UCSD-AML1 (cell line): ENCODE data around the gene ZBTB4.

Source experiments
- DNase-seq: peaks from one replicate; lab custom pipeline; 2025; ENCODE audit not compliant: unreplicated experiment; lab: John Stamatoyannopoulos, UW

Gene ZBTB4

GRCh38 chr17:7441266-7441665, 38.2 kb downstream of the ZBTB4 start:
- DNase-seq: no peak

- DNase-seq: no peak
These were observed 38.6 kb downstream of the ZBTB4 start for GRCh38 chr17:7440834-7441195.

GRCh38 chr17:7440113-7440833, 39.2 kb downstream of the ZBTB4 start:
- no peak for DNase-seq

- no peak for DNase-seq
These were observed 39.8 kb downstream of the ZBTB4 start, which contains the start of gene FGF11 for GRCh38 chr17:7439462-7440112. Gene FGF11, plus strand, starts transcription at chr17:7439512. Its CDS starts 109 bp downstream, at chr17:7439621.

- no peak for DNase-seq
These were observed 40.6 kb downstream of the ZBTB4 start for GRCh38 chr17:7438656-7439460.

GRCh38 chr17:7437950-7438614, 41.3 kb downstream of the ZBTB4 start:
- peak; percentile 72 for DNase-seq

GRCh38 chr17:7437369-7437863, 42.0 kb downstream of the ZBTB4 start:
- DNase-seq: no peak

GRCh38 chr17:7436556-7437368, 42.7 kb downstream of the ZBTB4 start:
- DNase-seq: peak; percentile 88

GRCh38 chr17:7435676-7436555, 43.5 kb downstream of the ZBTB4 start:
- DNase-seq: peak; percentile 81

- DNase-seq: no peak
These were observed 47.1 kb downstream of the ZBTB4 start for GRCh38 chr17:7432296-7432695.

- no peak for DNase-seq
These were observed 48.2 kb downstream of the ZBTB4 start for GRCh38 chr17:7431231-7431630.

GRCh38 chr17:7429722-7430121, 49.7 kb downstream of the ZBTB4 start:
- DNase-seq: no peak

GRCh38 chr17:7428557-7428956, 50.9 kb downstream of the ZBTB4 start, which contains the start of gene SPEM3:
Gene SPEM3, plus strand, starts transcription at chr17:7428857. Its CDS starts 46 bp downstream, at chr17:7428903.
- no peak for DNase-seq

- DNase-seq: no peak
These were observed 51.9 kb downstream of the ZBTB4 start for GRCh38 chr17:7427549-7427948.

- DNase-seq: no peak
These were observed 52.4 kb downstream of the ZBTB4 start for GRCh38 chr17:7426896-7427489.

GRCh38 chr17:7426203-7426863, 53.1 kb downstream of the ZBTB4 start:
- DNase-seq: no peak

- no peak for DNase-seq
These were observed 53.7 kb downstream of the ZBTB4 start for GRCh38 chr17:7425756-7426155.

- no peak for DNase-seq
These were observed 54.1 kb downstream of the ZBTB4 start, which contains the start of gene SPEM2 for GRCh38 chr17:7425316-7425715. Gene SPEM2, plus strand, starts transcription at chr17:7425616. Its CDS starts 73 bp downstream, at chr17:7425689.
